GM18508 (cell line): ENCODE results near the gene HIPK1.
"Not testable (repeated sequence)": the region's sequence is repeated elsewhere in the genome, so short reads cannot be mapped to it uniquely, and the experiment has no call there.

Experiments
- ATAC-seq: cut with Tn5 transposase; IDR thresholded peaks from one replicate; pipeline ENCODE4 v1.9.1; 2021; ENCODE audit warnings: moderate number of reproducible peaks; ENCODE audit not compliant: insufficient read depth, unreplicated experiment

Gene HIPK1

DNA sequence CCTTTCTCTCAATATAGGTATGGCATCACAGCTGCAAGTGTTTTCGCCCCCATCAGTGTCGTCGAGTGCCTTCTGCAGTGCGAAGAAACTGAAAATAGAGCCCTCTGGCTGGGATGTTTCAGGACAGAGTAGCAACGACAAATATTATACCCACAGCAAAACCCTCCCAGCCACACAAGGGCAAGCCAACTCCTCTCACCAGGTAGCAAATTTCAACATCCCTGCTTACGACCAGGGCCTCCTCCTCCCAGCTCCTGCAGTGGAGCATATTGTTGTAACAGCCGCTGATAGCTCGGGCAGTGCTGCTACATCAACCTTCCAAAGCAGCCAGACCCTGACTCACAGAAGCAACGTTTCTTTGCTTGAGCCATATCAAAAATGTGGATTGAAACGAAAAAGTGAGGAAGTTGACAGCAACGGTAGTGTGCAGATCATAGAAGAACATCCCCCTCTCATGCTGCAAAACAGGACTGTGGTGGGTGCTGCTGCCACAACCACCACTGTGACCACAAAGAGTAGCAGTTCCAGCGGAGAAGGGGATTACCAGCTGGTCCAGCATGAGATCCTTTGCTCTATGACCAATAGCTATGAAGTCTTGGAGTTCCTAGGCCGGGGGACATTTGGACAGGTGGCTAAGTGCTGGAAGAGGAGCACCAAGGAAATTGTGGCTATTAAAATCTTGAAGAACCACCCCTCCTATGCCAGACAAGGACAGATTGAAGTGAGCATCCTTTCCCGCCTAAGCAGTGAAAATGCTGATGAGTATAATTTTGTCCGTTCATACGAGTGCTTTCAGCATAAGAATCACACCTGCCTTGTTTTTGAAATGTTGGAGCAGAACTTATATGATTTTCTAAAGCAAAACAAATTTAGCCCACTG, 11.5 kb downstream of the HIPK1 start:
- ATAC-seq, result no peak

DNA sequence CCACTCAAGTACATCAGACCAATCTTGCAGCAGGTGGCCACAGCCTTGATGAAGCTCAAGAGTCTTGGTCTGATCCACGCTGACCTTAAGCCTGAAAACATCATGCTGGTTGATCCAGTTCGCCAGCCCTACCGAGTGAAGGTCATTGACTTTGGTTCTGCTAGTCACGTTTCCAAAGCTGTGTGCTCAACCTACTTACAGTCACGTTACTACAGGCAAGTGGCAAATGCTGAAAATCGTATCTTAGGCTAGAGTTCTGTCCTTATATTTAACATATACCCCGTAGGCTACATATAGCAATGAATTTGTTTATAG, 12.1 kb downstream of the HIPK1 start:
- ATAC-seq, result no peak

DNA sequence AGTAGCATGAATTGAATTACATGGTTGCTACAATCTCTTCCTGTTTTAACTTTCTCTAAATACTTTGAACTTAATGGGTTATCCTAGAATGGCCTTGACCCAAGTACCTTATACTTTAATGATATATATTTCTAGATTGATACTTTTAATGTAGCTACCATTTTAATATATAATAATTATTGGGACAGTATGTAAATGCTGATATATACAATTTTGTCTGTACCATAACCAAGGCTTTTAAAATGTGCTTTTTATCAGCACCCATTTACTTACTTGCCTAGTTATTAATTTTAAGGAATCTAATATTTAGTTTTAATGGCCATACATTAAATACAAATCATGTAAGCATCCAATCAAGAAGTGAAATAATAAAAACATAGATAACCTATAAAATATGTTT, 13.4 kb downstream of the HIPK1 start:
- ATAC-seq, result no peak

DNA sequence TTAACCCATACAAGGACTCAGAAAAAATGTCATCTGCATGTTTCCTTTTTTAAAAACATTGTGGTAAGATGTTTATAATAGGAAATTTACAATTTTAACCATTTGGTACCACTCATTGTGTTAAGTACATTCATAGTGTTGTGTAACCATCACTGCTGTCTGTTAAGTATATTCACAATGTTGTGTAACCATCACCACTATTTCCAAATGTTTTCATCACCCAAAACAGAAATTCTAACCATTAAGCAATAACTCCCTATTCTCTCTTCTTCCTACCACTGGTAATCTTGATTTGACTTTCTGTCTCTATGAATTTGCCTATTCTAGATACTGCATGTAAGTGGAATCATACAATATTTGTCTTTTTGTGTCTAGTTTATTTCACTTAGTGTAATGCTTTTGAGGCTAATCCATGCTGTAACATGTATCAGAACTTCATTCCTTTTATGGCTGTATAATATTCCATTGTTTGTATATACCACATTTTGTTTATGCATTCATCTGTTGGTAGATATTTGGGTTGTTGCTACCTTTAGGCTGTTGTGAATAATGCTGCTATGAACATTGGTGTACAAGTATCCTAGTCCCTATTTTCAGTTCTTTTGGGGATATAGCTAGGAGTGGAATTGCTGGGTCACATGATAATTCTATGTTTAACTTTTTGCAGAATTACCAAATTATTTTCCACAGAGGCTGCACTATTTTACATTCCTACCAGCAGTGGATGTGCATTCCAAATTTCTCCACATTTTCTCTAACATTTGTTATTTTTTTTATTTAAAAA, 14.1 kb downstream of the HIPK1 start:
- ATAC-seq, result no peak

DNA sequence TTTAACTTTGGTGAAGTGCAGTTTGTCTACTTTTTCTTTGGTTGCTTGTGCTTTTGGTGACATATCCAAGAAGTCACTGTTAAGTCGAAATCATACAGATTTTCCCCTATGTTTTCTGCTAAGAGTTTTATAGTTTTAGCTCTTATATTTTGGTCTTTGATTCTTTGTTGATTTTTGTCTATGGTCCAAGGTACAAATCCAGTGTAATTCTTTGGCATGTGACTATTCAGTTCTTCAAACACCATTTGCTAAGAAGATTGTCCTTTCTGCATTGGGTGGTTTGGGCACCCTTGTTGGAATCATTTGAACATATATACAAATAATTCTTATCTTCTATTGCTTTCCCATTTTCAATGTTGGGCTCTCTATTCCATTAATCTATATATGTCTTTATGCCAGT, 16.2 kb downstream of the HIPK1 start:
- ATAC-seq, result no peak

DNA sequence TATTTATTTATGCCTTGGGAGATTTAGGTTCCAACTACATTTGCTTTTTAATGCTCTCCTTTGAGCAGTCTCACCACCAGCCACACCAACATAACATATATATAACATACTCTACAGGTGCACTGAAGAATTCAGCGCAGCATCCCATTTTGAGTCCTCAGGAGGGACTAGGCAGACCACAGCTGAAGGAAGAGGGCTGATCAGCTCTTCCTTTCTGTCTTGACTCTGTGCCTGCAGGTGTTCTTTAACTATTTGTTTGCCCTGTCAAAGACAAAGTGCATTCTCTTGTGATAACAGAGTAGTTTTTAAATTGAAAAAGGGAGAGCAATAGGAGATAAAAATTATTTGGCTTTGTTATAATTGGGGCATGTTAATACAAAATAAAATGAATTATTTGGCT, 17.0 kb downstream of the HIPK1 start:
- no peak for ATAC-seq

DNA sequence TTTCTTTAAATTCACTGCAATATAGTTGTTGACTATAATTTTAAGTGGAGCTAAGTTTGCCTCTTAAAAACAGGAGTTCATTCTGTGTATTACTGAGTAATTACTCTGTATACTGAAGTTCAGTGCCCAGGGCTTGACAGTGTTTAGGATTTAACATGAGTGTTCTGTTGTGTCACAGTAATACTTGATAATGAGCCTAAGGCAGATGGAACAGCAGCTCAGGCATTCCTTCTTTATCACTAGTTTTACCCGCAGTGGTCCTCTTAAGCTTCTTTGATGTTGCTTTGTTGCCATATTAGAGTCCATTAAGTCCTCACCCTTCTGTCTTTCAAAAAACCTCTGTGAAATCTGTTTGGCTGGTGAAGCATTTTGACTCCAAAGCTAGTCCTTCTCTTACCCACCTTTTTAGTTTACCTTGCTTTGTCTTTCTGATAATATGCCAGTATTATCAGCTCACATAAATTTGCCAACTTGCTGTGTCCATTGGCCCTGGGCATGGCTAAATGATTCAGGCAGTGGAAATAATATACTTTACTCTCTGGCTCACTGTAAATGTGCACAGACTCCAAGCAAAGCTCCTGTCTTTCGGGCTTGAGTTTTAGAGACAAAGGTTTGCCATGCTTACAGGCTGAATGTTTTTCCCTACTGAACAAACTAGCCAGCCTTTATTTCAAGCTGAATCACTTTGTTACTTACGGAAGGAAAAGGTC, 17.7 kb downstream of the HIPK1 start:
- ATAC-seq, result no peak

DNA sequence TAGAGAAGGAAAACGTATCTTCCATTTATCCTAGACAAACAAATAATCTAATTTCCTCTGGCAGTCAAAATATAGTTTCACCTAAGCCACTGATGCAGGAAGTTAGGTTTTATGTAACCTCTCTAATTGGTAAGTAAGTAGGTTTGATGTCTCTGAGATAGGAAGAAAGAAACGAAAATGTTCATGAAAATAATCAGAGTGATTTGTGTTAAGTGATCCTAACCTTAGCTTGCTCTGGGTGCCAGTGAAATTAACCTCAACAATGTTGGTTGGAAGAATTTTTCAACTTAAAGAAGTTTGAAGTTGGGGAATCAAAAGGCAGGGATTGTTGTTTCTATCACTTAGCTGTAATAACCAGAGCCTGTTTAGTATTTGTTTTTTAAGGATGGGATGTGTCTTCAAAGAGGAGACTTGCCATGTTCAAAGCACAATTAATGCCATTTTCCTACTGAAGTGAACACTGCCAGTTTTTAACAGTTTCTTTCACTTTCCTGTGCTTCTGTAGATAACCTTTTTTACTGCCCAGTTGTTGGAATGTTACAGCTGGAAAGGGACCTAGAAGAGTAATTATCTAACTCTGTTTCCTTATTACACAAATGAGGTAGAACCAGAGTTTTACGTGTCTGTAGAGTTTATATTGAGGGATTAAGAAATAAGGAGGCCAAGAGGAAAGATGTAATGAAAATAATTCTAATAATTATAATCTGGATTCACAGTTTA, 18.4 kb downstream of the HIPK1 start:
- no peak for ATAC-seq

DNA sequence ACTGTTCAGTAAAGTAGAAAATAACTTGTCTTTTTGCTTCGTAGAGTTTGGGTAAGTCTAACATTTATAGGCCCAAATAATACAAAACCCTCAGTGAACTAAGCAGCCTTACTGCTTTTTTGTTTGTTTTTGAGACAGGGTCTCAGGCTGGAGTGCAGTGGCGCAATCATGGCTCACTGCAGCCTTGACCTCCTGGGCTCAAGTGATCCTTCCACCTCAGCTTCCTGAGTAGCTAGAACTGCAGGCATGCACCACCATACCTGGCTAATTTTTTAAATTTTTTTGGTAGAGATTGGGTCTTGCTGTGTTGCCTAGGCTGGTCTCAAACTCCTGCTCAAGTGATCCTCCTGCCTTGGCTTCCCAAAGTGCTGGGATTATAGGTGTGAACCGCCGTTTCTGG, 19.0 kb downstream of the HIPK1 start:
- ATAC-seq, result not testable (repeated sequence)

DNA sequence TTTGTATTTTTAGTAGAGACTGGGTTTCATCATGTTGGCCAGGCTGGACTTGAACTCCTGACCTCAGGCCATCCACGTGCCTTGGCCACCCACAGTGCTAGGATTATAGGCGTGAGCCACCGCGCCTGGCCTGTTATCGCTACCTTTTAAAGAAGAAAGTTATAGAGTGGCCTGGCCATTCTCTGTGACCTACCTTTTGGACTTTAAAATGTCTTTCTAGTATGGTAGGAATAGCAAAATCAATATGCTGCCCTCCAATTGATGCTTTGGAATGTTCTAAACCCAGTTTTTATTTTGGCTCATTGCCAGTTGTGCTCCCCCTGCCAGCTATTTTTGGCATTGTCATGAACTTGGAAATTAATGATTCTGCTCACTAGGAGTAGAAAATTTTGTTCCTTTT, 19.9 kb downstream of the HIPK1 start:
- no peak for ATAC-seq

DNA sequence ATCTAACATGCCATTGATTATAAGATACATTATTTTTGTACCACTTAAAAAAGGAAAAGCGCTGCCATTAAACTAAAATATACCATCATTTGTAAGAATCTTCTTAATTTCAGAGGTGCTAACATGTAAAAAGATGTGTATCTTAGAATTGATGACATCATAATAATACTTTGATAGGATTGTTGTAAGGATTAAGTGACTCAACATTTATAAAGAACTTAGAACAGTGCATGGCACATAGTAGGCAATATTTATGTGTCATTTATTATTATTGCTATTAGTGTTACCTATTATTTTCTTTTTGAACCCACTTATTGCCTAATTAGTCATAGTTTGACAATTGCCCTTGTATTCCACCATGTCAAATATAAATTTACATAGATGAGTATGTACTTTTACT, 21.8 kb downstream of the HIPK1 start:
- no peak for ATAC-seq

DNA sequence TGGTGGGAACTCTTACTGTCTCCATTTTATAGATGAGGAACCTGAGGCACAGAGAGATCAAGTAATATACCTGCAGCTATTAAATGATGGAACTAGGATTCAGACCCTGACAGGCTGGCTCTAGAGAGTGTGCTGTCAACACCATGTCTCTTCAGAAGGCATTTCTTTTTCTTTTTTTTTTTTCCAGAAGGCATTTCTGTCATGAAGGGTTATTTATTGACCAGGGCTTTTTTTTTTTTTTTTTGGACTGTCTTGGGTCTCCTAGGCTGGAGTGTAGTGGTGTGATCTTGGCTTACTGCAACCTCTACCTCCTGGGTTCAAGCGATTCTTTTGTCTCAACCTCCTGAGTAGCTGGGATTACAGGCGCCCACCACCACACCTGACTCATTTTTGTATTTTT, 22.6 kb downstream of the HIPK1 start:
- no peak for ATAC-seq

DNA sequence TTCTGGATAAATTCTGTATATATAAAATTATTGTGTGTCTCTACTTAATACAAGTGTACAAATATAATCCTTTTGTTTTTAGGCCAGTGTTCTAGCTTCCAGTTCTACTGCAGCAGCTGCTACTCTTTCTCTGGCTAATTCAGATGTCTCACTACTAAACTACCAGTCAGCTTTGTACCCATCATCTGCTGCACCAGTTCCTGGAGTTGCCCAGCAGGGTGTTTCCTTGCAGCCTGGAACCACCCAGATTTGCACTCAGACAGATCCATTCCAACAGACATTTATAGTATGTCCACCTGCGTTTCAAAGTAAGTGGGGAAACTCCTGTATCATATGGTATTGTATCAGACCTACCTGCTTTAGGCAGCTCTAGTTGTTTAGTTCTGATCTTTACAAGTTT, 28.9 kb downstream of the HIPK1 start:
- ATAC-seq, result no peak

DNA sequence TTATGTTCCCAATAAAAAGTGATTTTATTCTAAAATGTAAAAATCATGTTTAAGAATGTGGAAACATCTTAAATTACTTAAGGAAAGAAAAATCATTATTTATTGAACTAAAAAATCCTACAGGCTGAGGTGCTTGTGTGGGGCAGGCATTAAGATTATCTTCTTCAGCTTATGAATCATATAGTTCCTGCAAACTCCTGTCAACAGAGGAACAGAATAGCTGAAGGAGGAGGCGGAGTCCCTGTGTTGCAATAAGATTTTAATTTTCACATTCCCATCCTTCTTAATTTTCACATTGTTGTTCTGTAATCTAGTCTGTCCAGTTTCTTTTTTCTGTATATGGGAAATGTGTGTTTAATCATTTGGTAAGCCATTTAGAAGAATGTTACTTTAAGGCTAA, 29.6 kb downstream of the HIPK1 start:
- no peak for ATAC-seq

DNA sequence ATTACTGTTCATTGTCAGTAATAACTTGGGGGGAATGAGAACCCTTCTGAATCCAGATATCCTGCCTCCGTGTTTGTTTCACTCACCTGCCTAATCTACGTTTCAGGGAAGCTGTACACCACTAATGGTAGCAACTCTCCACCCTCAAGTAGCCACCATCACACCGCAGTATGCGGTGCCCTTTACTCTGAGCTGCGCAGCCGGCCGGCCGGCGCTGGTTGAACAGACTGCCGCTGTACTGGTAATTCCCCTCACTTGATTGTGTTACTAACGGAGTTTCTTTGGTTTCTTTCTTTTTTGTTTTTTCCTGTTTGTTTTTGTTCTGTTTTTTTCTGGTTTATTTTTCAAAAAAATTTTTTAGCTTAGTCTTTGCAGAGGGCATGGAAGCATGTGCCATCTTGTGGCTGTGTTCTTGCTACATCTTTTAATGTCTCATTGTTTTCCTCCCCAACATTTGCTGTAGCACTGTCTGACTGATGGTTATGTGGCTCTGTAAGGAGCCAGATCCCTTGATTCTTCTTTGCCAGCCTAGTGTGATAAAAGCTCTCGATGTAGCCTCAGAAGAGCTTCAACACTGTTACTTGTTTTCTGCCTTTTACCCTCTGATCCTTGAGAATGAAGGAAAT, 34.3 kb downstream of the HIPK1 start:
- ATAC-seq, result no peak

DNA sequence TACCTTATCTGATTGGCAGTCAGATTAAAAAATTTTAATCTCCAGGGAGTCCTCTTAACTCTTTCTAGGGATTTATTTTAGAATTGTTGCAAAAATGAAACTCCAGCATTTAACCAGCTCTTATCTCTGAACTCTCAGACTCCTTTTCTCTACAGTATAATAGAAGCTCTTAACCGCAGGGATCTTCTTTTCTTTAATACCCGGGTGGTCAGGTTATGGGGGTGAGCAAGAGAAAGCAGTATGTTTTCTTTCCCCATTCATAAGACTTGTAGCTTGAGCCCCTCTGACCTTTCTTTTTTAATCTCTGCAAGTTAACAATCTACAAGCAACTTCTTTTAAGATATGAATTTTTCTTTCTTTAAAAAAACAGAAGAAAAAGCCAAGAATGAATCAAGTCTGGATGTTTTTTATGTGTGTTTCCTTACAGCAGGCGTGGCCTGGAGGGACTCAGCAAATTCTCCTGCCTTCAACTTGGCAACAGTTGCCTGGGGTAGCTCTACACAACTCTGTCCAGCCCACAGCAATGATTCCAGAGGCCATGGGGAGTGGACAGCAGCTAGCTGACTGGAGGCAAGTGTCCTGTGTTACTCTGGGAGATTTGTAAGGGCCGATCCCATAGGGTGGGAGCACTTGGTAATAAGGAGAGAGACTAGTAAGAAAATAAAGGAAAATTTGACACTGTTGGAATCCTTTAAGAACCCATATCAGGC, 36.7 kb downstream of the HIPK1 start:
- ATAC-seq, result no peak

DNA sequence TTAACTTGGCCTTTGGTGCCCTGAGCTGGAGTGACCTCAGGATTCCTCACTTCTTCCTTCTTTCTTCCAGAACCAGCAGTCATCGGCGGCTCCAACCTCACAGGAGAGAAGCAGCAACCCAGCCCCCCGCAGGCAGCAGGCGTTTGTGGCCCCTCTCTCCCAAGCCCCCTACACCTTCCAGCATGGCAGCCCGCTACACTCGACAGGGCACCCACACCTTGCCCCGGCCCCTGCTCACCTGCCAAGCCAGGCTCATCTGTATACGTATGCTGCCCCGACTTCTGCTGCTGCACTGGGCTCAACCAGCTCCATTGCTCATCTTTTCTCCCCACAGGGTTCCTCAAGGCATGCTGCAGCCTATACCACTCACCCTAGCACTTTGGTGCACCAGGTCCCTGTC, 43.8 kb downstream of the HIPK1 start:
- no peak for ATAC-seq

DNA sequence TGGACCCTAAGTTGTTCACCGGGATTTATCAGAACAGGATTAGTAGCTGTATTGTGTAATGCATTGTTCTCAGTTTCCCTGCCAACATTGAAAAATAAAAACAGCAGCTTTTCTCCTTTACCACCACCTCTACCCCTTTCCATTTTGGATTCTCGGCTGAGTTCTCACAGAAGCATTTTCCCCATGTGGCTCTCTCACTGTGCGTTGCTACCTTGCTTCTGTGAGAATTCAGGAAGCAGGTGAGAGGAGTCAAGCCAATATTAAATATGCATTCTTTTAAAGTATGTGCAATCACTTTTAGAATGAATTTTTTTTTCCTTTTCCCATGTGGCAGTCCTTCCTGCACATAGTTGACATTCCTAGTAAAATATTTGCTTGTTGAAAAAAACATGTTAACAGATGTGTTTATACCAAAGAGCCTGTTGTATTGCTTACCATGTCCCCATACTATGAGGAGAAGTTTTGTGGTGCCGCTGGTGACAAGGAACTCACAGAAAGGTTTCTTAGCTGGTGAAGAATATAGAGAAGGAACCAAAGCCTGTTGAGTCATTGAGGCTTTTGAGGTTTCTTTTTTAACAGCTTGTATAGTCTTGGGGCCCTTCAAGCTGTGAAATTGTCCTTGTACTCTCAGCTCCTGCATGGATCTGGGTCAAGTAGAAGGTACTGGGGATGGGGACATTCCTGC, 46.2 kb downstream of the HIPK1 start:
- no peak for ATAC-seq
